Panc1 (cell line): Measurements from ENCODE around the gene TEKT4.

Source experiments
- POLR2AphosphoS5 ChIP-seq: IDR thresholded peaks from 2 replicates; pipeline ENCODE4 v1.6.1; 2012; ENCODE audit warnings: mild to moderate bottlenecking, low read depth, low read length, moderate library complexity
- SIN3A ChIP-seq: IDR thresholded peaks from 2 replicates; pipeline ENCODE4 v1.6.1; 2012; ENCODE audit warnings: low read depth, mild to moderate bottlenecking, low read length, moderate library complexity, borderline replicate concordance; ENCODE audit not compliant: insufficient read depth
- TCF7L2 ChIP-seq: IDR thresholded peaks from 2 replicates; pipeline ENCODE4 v1.6.1; 2011; ENCODE audit warnings: mild to moderate bottlenecking, low read depth, low read length, inconsistent platforms
- TF ChIP-seq, protein P1 (sequence below): fragments of 450-650 bp; IDR thresholded peaks from 2 replicates; pipeline ENCODE4 v1.5.1; 2017; ENCODE audit warnings: mild to moderate bottlenecking

- TF ChIP-seq POLR2AphosphoS5 (no peak), SIN3A (no peak), TCF7L2 (no peak)
- TF ChIP-seq, protein P1, sequence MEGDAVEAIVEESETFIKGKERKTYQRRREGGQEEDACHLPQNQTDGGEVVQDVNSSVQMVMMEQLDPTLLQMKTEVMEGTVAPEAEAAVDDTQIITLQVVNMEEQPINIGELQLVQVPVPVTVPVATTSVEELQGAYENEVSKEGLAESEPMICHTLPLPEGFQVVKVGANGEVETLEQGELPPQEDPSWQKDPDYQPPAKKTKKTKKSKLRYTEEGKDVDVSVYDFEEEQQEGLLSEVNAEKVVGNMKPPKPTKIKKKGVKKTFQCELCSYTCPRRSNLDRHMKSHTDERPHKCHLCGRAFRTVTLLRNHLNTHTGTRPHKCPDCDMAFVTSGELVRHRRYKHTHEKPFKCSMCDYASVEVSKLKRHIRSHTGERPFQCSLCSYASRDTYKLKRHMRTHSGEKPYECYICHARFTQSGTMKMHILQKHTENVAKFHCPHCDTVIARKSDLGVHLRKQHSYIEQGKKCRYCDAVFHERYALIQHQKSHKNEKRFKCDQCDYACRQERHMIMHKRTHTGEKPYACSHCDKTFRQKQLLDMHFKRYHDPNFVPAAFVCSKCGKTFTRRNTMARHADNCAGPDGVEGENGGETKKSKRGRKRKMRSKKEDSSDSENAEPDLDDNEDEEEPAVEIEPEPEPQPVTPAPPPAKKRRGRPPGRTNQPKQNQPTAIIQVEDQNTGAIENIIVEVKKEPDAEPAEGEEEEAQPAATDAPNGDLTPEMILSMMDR: no peak
These were observed 1.6 kb downstream of the TEKT4 start for GRCh38 chr2:94872676-94873361.
